Measurements from ENCODE around the gene TSPAN32. TPM values are rescaled to one million over a fixed set of nuclear protein-coding genes. Genes with fewer than 3 reads are reported as not detected.

Gene TSPAN32
- polyA plus RNA-seq, 1 donor (not counting 4 experiments of a cell fraction or from before 2014, with no cell fraction given): not detected

- Histone ChIP-seq H2AFZ (ENCODE audit: control insufficient read depth, low read length) (no peak overlapping the region), H3K4me3 (ENCODE audit: control insufficient read depth in 2 of 3, extremely low read depth in 1 of 3, insufficient read depth in 2 of 3, low read depth in 1 of 3, low read length in 3 of 3) (no peak overlapping the region), H3K27ac (ENCODE audit: control insufficient read depth, insufficient read depth, low read length) (no peak overlapping the region), H3K9me1 (ENCODE audit: control insufficient read depth, extremely low read depth, insufficient read depth, low read length) (no peaks in the 10 kb centered on the region), H3K36me3 (ENCODE audit: control insufficient read depth in 2 of 2, extremely low read depth in 1 of 2, insufficient read depth in 2 of 2, low read length in 2 of 2) (no peaks in the 10 kb centered on the region), H3K4me2 (ENCODE audit: control insufficient read depth, extremely low read depth, insufficient read depth, low read depth, low read length) (no peak overlapping the region), H3K9ac (ENCODE audit: control insufficient read depth, extremely low read depth, insufficient read depth, low read length) (no peak overlapping the region), H3K4me1 (ENCODE audit: control insufficient read depth, extremely low read depth, insufficient read depth, low read length) (no peaks in the 10 kb centered on the region), H3K27me3 (ENCODE audit: control insufficient read depth, extremely low read depth, insufficient read depth, low read length) (peaks cover 27% of the 10 kb centered on the region), H3K79me2 (ENCODE audit: control insufficient read depth, insufficient read depth, low read length) (no peaks in the 10 kb centered on the region), H4K20me1 (ENCODE audit: control insufficient read depth, extremely low read depth, insufficient read depth, low read length) (no peaks in the 10 kb centered on the region), H3K9me3 (ENCODE audit: control insufficient read depth, low read depth, low read length) (no peaks in the 10 kb centered on the region)
- DNase-seq (ENCODE audit: low read depth, low spot score) (no peak), FAIRE-seq (no peak)
- no peak for TF ChIP-seq CTCF (optimal IDR thresholded peaks at IDR 0.05 in 1 of 3, IDR thresholded peaks at IDR 0.05 in 1 of 3, conservative IDR thresholded peaks at IDR 0.05 in 1 of 3; ENCODE audit: extremely low read depth in 1 of 3, insufficient read depth in 2 of 3, low read length in 3 of 3)
- no peak for TF ChIP-seq EZH2 (IDR thresholded peaks at IDR 0.05; ENCODE audit: low read length)
- dilution Hi-C loops (cut with MboI; ENCODE audit: extremely low pct_ligation_motif_present, low sequenced_read_pairs): no loop called here
Observed at GRCh38 chr11:2264366-2265053, 37.3 kb upstream of the TSPAN32 start.

DNA sequence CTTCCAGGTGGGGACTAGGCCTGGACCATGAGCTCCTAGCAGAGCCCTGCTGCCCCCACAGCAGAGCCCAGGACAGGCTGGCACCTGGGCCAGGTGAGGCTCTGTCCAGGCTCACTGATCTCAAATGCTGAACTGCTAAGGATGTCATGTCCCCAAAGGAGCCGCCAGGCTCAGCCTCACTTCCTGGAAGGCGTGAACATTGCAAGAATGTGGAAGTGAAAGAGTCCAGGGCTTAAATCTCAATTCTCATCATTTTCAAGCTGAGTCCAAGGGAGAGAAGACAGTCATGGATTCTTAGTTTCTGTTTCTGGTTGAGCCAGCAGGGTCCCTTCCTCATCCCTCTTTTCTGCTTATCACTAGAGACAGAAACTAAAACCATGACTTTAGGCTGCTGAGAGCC is 36.4 kb upstream of the TSPAN32 start:
- peaks cover 3% of the 10 kb centered on the region for H3K4me1 ChIP-seq (ENCODE audit: control insufficient read depth, extremely low read depth, insufficient read depth, low read length)
- H4K20me1 ChIP-seq (ENCODE audit: control insufficient read depth, extremely low read depth, insufficient read depth, low read length): no peaks in the 10 kb centered on the region
- no peaks in the 10 kb centered on the region for H3K79me2 ChIP-seq (ENCODE audit: control insufficient read depth, insufficient read depth, low read length)
- no peak overlapping the region for H3K9ac ChIP-seq (ENCODE audit: control insufficient read depth, extremely low read depth, insufficient read depth, low read length)
- no peaks in the 10 kb centered on the region for H3K36me3 ChIP-seq (ENCODE audit: control insufficient read depth in 2 of 2, extremely low read depth in 1 of 2, insufficient read depth in 2 of 2, low read length in 2 of 2)
- H3K27me3 ChIP-seq (ENCODE audit: control insufficient read depth, extremely low read depth, insufficient read depth, low read length): peaks cover 22% of the 10 kb centered on the region
- no peak overlapping the region for H3K27ac ChIP-seq (ENCODE audit: control insufficient read depth, insufficient read depth, low read length)
- H2AFZ ChIP-seq (ENCODE audit: control insufficient read depth, low read length): no peak overlapping the region
- dilution Hi-C loops (cut with MboI; ENCODE audit: extremely low pct_ligation_motif_present, low sequenced_read_pairs): no loop called here
- H3K4me3 ChIP-seq (ENCODE audit: control insufficient read depth in 2 of 3, extremely low read depth in 1 of 3, insufficient read depth in 2 of 3, low read depth in 1 of 3, low read length in 3 of 3): no peak overlapping the region
- TF ChIP-seq EZH2 (IDR thresholded peaks at IDR 0.05; ENCODE audit: low read length): no peak
- no peak for TF ChIP-seq CTCF (optimal IDR thresholded peaks at IDR 0.05 in 1 of 3, IDR thresholded peaks at IDR 0.05 in 1 of 3, conservative IDR thresholded peaks at IDR 0.05 in 1 of 3; ENCODE audit: extremely low read depth in 1 of 3, insufficient read depth in 2 of 3, low read length in 3 of 3)
- no peaks in the 10 kb centered on the region for H3K9me3 ChIP-seq (ENCODE audit: control insufficient read depth, low read depth, low read length)
- no peak overlapping the region for H3K4me2 ChIP-seq (ENCODE audit: control insufficient read depth, extremely low read depth, insufficient read depth, low read depth, low read length)
- FAIRE-seq (no peak), DNase-seq (ENCODE audit: low read depth, low spot score) (no peak)
- H3K9me1 ChIP-seq (ENCODE audit: control insufficient read depth, extremely low read depth, insufficient read depth, low read length): no peaks in the 10 kb centered on the region

Data from keratinocyte (primary cell).